ENCODE results near the gene KIF26B.

KIF26B gene

DNA sequence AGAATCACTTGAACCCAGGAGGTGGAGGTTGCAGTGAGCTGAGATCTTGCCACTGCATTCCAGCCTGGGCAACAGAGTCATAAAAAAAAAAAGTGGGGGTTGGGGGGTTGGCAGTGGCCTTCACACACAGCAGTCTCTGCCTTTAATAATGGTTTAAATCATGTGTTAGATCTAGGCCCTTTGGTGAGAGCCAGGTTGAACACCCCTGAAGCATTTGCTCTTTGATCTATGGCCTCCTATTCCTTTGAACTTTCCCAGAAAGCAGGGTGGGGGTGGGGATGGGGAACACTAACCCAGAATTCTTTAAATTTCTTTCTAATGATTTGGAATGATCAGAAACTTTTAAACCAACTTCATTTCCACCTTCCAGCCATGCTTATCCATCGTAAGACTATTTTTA is 313.0 kb downstream of the KIF26B start:
- DNase-seq (ENCODE audit: low read depth) = no peak
- no peak for TF ChIP-seq POLR2A (IDR thresholded peaks at IDR 0.05; ENCODE audit: extremely low read depth, insufficient read length)
- no peak for TF ChIP-seq MYC (IDR thresholded peaks at IDR 0.05; ENCODE audit: low read depth, low read length)
- TF ChIP-seq, protein P1, sequence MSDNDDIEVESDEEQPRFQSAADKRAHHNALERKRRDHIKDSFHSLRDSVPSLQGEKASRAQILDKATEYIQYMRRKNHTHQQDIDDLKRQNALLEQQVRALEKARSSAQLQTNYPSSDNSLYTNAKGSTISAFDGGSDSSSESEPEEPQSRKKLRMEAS (IDR thresholded peaks at IDR 0.05; ENCODE audit: low read depth, low read length) = no peak
- TF ChIP-seq, protein P2, sequence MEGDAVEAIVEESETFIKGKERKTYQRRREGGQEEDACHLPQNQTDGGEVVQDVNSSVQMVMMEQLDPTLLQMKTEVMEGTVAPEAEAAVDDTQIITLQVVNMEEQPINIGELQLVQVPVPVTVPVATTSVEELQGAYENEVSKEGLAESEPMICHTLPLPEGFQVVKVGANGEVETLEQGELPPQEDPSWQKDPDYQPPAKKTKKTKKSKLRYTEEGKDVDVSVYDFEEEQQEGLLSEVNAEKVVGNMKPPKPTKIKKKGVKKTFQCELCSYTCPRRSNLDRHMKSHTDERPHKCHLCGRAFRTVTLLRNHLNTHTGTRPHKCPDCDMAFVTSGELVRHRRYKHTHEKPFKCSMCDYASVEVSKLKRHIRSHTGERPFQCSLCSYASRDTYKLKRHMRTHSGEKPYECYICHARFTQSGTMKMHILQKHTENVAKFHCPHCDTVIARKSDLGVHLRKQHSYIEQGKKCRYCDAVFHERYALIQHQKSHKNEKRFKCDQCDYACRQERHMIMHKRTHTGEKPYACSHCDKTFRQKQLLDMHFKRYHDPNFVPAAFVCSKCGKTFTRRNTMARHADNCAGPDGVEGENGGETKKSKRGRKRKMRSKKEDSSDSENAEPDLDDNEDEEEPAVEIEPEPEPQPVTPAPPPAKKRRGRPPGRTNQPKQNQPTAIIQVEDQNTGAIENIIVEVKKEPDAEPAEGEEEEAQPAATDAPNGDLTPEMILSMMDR (IDR thresholded peaks at IDR 0.05; ENCODE audit: low read depth, low read length) = no peak
- H3K4me3 ChIP-seq (ENCODE audit: low read depth, low read length) = no peak overlapping the region

DNA sequence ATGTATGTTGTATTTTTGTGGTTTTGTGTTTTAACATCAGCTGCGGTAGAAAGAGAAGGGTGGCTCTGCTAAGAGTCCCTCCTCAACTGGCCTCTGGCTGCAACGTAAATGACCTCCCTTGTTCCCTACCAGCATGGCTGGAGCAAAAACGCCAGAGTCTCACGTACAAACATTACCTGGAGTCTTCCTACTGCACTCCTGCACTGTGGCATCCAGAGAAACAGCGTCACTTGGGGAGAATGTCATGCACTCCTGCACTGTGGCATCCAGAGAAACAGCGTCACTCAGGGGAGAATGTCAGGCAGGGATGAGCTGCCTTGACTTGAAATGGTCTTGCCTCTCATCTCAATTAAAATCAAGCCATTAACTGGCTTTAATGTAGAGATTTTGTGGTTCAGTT is 314.2 kb downstream of the KIF26B start:
- TF ChIP-seq MYC (IDR thresholded peaks at IDR 0.05; ENCODE audit: low read depth, low read length) (no peak), POLR2A (IDR thresholded peaks at IDR 0.05; ENCODE audit: extremely low read depth, insufficient read length) (no peak)
- TF ChIP-seq, protein P1 (IDR thresholded peaks at IDR 0.05; ENCODE audit: low read depth, low read length) = no peak
- TF ChIP-seq, protein P2 (IDR thresholded peaks at IDR 0.05; ENCODE audit: low read depth, low read length) = no peak
- DNase-seq (ENCODE audit: low read depth) = no peak
- no peak overlapping the region for H3K4me3 ChIP-seq (ENCODE audit: low read depth, low read length)

DNA sequence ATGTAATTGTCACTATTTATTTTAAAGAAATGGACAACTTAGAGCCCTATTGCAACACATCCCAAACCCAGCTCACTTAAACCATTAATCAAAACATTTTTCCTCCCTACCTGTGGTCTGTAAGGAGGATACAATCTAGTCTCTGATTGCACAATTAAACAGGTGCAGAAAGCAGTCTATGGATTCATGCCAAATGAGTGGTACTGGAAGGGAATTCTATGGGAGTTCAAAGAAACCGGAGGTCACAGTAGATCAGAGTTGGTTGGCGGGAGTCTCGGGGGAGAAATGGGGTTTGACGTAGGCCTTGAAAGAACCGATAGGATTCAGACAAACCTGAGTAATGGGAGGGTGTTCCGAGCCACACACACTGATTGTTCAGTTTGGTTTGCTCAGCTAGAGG is 314.9 kb downstream of the KIF26B start:
- no peak for DNase-seq (ENCODE audit: low read depth)
- no peak overlapping the region for H3K4me3 ChIP-seq (ENCODE audit: low read depth, low read length)
- TF ChIP-seq MYC (IDR thresholded peaks at IDR 0.05; ENCODE audit: low read depth, low read length) = no peak
- TF ChIP-seq, protein P2 (IDR thresholded peaks at IDR 0.05; ENCODE audit: low read depth, low read length) = no peak

DNA sequence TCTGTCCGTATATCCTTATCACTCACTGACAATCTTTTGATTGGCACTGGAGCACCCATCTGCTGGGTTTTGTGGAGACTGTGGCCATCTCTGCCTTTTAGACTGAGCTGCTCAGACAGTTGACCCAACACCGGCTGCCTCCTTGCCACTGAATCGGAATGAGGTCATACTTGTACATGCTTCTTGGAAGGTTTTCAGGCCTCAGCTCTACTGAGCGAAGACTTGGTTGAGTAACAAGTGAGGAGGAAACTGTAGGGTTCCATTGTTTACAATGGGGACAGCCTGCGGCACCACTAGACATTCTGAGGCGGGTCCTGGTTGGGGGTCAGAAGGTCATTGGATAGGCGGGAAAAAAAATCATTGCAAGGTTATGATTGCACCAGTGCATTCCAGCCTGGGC is 320.3 kb downstream of the KIF26B start:
- no peak overlapping the region for H3K4me3 ChIP-seq (ENCODE audit: low read depth, low read length)
- DNase-seq (ENCODE audit: low read depth) = no peak
- TF ChIP-seq MYC (IDR thresholded peaks at IDR 0.05; ENCODE audit: low read depth, low read length) (no peak), POLR2A (IDR thresholded peaks at IDR 0.05; ENCODE audit: extremely low read depth, insufficient read length) (no peak)
- TF ChIP-seq, protein P1 (IDR thresholded peaks at IDR 0.05; ENCODE audit: low read depth, low read length) = no peak
- TF ChIP-seq, protein P2 (IDR thresholded peaks at IDR 0.05; ENCODE audit: low read depth, low read length) = no peak

DNA sequence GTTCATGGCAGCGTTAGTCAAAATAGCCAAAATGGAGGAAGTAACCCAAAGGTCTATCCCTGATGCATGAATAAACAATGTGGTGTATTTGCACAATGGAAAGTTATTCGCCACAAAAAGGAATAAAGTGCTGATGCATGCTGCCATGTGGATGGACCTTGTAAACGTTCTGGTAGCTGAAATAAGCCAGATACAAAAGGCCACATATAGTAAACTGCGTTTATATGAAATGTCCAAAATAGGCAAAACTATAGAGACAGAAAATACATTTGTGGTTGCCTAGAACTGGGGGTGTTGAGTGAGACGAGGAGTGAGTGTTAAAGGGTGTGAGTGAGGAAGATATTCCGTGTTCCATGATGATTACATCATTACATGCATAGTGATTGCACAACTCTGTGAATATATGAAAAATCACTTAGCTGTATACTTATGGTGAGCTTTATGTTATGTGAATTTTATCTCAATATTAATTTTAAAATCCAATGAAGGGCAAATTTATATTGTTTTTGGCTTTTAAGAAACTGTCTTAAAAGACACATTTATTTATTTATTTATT is 321.3 kb downstream of the KIF26B start:
- TF ChIP-seq, protein P1 (IDR thresholded peaks at IDR 0.05; ENCODE audit: low read depth, low read length) = no peak
- TF ChIP-seq MYC (IDR thresholded peaks at IDR 0.05; ENCODE audit: low read depth, low read length) (no peak), POLR2A (IDR thresholded peaks at IDR 0.05; ENCODE audit: extremely low read depth, insufficient read length) (no peak)
- TF ChIP-seq, protein P2 (IDR thresholded peaks at IDR 0.05; ENCODE audit: low read depth, low read length) = no peak

DNA sequence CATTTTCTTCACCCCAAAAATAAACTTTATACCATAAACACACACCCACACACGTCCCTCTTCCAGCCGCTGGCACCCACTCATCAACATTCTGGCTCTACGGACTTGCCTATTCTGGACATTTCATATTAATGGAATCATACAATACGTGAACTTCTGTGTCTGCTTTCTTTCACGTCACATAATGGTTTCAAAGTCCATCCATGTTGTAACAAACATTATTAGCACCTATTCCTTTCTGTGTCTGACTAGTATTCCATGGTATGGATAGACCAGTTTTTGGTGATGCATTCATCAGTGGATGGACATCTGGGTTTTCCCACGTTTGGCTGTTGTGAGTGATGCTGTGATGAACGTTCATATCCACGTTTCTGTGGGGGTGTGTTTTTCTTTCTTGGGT is 323.2 kb downstream of the KIF26B start:
- DNase-seq (ENCODE audit: low read depth) = no peak
- H3K4me3 ChIP-seq (ENCODE audit: low read depth, low read length) = no peak overlapping the region
- TF ChIP-seq, protein P1 (IDR thresholded peaks at IDR 0.05; ENCODE audit: low read depth, low read length) = no peak
- no peak for TF ChIP-seq MYC (IDR thresholded peaks at IDR 0.05; ENCODE audit: low read depth, low read length)
- no peak for TF ChIP-seq POLR2A (IDR thresholded peaks at IDR 0.05; ENCODE audit: extremely low read depth, insufficient read length)
- TF ChIP-seq, protein P2 (IDR thresholded peaks at IDR 0.05; ENCODE audit: low read depth, low read length) = no peak

More for the DNA sequence above, 321.3 kb downstream of the KIF26B start:
- H3K4me3 ChIP-seq (ENCODE audit: low read depth, low read length) = no peak overlapping the region
- DNase-seq (ENCODE audit: low read depth) = no peak

Measured in NB4 (cell line).